HUES64 (cell line): ENCODE data around the gene PHACTR1.

ENCODE experiments used
- H3K27ac ChIP-seq: 2 replicates; pipeline ENCODE4 v1.7.0; 2013; ENCODE audit warnings: low read depth, low read length, inconsistent platforms
- H3K27me3 ChIP-seq: 2 replicates; pipeline ENCODE4 v1.6.1; 2013; ENCODE audit warnings: mild to moderate bottlenecking, low read length; ENCODE audit not compliant: insufficient read depth
- H3K36me3 ChIP-seq: 2 replicates; pipeline ENCODE4 v1.6.1; 2013; ENCODE audit warnings: mild to moderate bottlenecking, low read length; ENCODE audit not compliant: insufficient read depth
- H3K4me1 ChIP-seq: 2 replicates; pipeline ENCODE4 v1.6.1; 2013; ENCODE audit warnings: mild to moderate bottlenecking, low read length, moderate library complexity; ENCODE audit not compliant: insufficient read depth
- H3K4me3 ChIP-seq: 2 replicates; pipeline ENCODE4 v1.5.1; 2013; ENCODE audit warnings: mild to moderate bottlenecking, low read length, moderate library complexity
- H3K9ac ChIP-seq: 2 replicates; pipeline ENCODE4 v1.6.1; 2013; ENCODE audit warnings: mild to moderate bottlenecking, low read depth, low read length
- H3K9me3 ChIP-seq: 2 replicates; pipeline ENCODE4 v1.6.1; 2013; ENCODE audit warnings: low read depth, low read length; ENCODE audit not compliant: insufficient read depth
- WGBS: fragments of 150-250, 120-280 bp; methylation state at CpG from one replicate; pipeline ENCODE4 v1.1.7; 2013; ENCODE audit warnings: missing lambda C conversion rate; 5-methylcytosine and 5-hydroxymethylcytosine counted together

The PHACTR1 gene

GRCh38 chr6:13222048-13222447, 505.5 kb downstream of the PHACTR1 start:
- Histone ChIP-seq H3K27ac (no peak overlapping the region), H3K27me3 (no peaks in the 10 kb centered on the region), H3K36me3 (no peaks in the 10 kb centered on the region), H3K4me1 (no peaks in the 10 kb centered on the region), H3K9me3 (no peaks in the 10 kb centered on the region), H3K4me3 (no peak overlapping the region), H3K9ac (no peak overlapping the region)
- WGBS: 92% methylated on average over 4 of the region's 4 CpGs

- H3K9ac ChIP-seq: no peak overlapping the region
- no peaks in the 10 kb centered on the region for H3K9me3 ChIP-seq
- no peak overlapping the region for H3K4me3 ChIP-seq
- H3K27me3 ChIP-seq: no peaks in the 10 kb centered on the region
- no peaks in the 10 kb centered on the region for H3K36me3 ChIP-seq
- no peak overlapping the region for H3K27ac ChIP-seq
- no peaks in the 10 kb centered on the region for H3K4me1 ChIP-seq
- WGBS: 88% methylated on average over 2 of the region's 2 CpGs
Observed at GRCh38 chr6:13226071-13226470, 509.5 kb downstream of the PHACTR1 start.

GRCh38 chr6:13228264-13229204, 512.0 kb downstream of the PHACTR1 start:
- Histone ChIP-seq H3K27ac (no peak overlapping the region), H3K4me1 (no peaks in the 10 kb centered on the region), H3K36me3 (no peaks in the 10 kb centered on the region), H3K9ac (no peak overlapping the region), H3K27me3 (no peaks in the 10 kb centered on the region), H3K4me3 (no peak overlapping the region), H3K9me3 (no peaks in the 10 kb centered on the region)
- WGBS: 94% methylated on average over 9 of the region's 9 CpGs

- Histone ChIP-seq H3K36me3 (no peaks in the 10 kb centered on the region), H3K4me1 (no peaks in the 10 kb centered on the region), H3K27me3 (no peaks in the 10 kb centered on the region), H3K9ac (no peak overlapping the region), H3K4me3 (no peak overlapping the region), H3K27ac (no peak overlapping the region), H3K9me3 (no peaks in the 10 kb centered on the region)
- WGBS: 82% methylated on average over 9 of the region's 9 CpGs
Observed at GRCh38 chr6:13229205-13230085, 512.9 kb downstream of the PHACTR1 start.

- Histone ChIP-seq H3K36me3 (no peaks in the 10 kb centered on the region), H3K9me3 (no peaks in the 10 kb centered on the region), H3K27ac (no peak overlapping the region), H3K4me1 (no peaks in the 10 kb centered on the region), H3K4me3 (no peak overlapping the region), H3K27me3 (no peaks in the 10 kb centered on the region), H3K9ac (no peak overlapping the region)
- 91% methylated on average over 1 of the region's 1 CpG for WGBS
Observed at GRCh38 chr6:13233106-13233505, 516.5 kb downstream of the PHACTR1 start.

- Histone ChIP-seq H3K27ac (no peak overlapping the region), H3K4me3 (no peak overlapping the region), H3K9ac (no peak overlapping the region), H3K27me3 (no peaks in the 10 kb centered on the region), H3K4me1 (no peaks in the 10 kb centered on the region), H3K36me3 (no peaks in the 10 kb centered on the region), H3K9me3 (no peaks in the 10 kb centered on the region)
- 95% methylated on average over 1 of the region's 1 CpG for WGBS
Observed at GRCh38 chr6:13234130-13234529, 517.6 kb downstream of the PHACTR1 start.

GRCh38 chr6:13235339-13235738, 518.8 kb downstream of the PHACTR1 start:
- Histone ChIP-seq H3K4me1 (no peaks in the 10 kb centered on the region), H3K4me3 (no peak overlapping the region), H3K36me3 (no peaks in the 10 kb centered on the region), H3K9ac (no peak overlapping the region), H3K27ac (no peak overlapping the region), H3K27me3 (no peaks in the 10 kb centered on the region), H3K9me3 (no peaks in the 10 kb centered on the region)
- 93% methylated on average over 2 of the region's 2 CpGs for WGBS

GRCh38 chr6:13237318-13237717, 520.8 kb downstream of the PHACTR1 start:
- Histone ChIP-seq H3K9ac (no peak overlapping the region), H3K4me1 (no peaks in the 10 kb centered on the region), H3K4me3 (no peak overlapping the region), H3K27ac (no peak overlapping the region), H3K36me3 (no peaks in the 10 kb centered on the region), H3K27me3 (no peaks in the 10 kb centered on the region), H3K9me3 (no peaks in the 10 kb centered on the region)
- 89% methylated on average over 3 of the region's 3 CpGs for WGBS

DNA sequence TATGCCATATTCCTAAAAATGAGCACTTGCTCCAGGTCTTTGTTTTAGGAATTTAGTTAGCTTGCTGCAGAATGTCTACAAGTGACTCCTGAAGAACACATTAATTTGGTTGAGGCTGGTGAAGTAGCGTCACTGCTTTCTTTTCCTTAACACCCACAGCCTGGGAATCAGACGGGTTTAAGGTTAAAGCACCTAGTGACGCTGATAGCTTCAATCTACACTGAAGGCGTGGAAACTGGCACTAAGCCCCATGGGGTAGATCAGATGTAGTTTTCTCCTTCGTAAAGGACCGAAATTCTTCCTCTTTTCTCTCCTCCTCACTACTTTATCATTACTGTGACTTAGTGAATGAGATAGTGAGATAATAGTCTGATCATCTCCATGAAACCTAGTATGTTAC, 521.5 kb downstream of the PHACTR1 start:
- H3K9me3 ChIP-seq: no peaks in the 10 kb centered on the region
- H3K27ac ChIP-seq: no peak overlapping the region
- H3K9ac ChIP-seq: no peak overlapping the region
- no peaks in the 10 kb centered on the region for H3K36me3 ChIP-seq
- no peaks in the 10 kb centered on the region for H3K4me1 ChIP-seq
- WGBS: 95% methylated on average over 4 of the region's 6 CpGs
- H3K27me3 ChIP-seq: no peaks in the 10 kb centered on the region
- no peak overlapping the region for H3K4me3 ChIP-seq

DNA sequence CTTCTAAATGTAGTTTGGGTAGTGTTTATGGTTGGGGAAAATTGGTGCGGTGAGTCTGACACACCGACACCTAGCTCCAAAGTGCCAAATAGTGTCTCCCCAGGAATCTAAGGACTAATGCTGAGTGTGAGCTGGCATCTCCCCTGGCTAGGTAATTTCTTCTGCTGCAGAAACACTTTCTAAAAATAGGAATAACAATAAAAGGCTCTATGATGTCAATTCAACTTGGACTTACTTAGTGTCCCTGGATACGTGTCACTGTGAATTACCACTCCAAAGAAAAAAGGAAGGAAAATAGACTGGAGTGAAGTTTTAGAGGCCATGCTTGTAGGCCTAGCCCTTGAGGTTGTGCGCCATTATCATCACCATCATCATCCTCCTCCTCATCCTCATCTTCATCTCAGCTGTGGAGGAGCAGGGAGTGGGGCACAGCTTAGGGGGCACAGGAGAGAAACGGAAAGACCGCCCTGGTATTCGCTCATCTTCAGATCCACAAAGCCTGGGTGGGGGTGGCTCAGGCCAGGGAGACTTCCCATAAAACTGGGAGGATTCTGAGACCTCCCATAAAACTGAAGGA, 522.2 kb downstream of the PHACTR1 start:
- Histone ChIP-seq H3K4me3 (no peak overlapping the region), H3K9ac (no peak overlapping the region), H3K9me3 (no peaks in the 10 kb centered on the region), H3K27ac (no peak overlapping the region), H3K4me1 (no peaks in the 10 kb centered on the region), H3K27me3 (no peaks in the 10 kb centered on the region), H3K36me3 (no peaks in the 10 kb centered on the region)
- 86% methylated on average over 6 of the region's 7 CpGs for WGBS
